ENCODE data around the gene XAF1.
"Not testable (repeated sequence)": the region's sequence is repeated elsewhere in the genome, so short reads cannot be mapped to it uniquely, and the experiment has no call there.

The XAF1 gene

DNA sequence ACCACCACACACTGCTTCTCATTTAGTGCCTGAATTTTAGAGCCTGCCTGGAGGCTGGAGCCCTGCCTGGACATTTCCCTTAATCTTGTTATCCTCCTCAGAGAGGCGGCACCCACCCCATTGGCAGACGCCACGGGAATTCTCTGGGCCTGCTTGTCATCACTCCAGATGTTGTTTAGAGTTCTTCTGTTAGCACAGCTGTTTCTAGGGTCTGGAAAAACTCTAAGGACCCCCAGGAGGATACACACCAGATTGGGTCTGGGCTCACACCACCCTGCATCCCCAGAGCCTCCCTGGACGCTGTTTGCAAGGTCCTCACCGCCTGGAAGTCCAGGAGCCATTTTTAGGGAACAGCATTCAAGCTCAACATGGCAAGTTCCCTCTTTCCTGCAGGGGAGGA is 565 bp upstream of the XAF1 start:
- DNase-seq, result no peak

DNA sequence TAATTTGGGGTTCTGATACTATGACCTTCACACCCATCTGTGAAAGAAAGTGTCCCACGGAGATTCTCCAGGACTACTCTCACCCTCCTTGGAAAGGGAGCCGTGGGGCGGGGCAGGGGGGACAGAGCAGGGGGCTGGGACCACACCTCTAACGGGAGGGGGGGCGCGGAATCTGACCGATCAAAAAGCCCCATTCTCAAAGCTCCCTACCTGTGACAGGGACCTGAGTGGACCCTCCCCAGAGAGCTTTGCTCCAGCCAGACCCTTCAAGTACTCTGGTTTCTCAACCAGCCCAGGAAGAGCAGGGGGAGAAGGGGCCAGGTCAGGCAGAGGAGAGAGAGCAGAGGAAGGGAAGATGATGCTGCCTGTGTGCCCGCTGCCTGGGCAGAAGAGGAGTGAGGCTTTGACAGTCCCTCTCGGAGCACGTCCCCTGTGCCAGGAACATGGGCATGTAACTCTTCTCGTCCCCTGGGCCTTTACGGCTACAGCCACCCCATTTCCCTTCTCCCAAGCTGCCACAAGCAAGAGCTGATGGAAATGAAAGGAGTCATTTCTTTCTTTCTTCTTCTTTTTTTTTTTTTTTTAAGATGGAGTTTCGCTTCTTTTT is 682 bp downstream of the XAF1 start:
- DNase-seq, result no peak

DNA sequence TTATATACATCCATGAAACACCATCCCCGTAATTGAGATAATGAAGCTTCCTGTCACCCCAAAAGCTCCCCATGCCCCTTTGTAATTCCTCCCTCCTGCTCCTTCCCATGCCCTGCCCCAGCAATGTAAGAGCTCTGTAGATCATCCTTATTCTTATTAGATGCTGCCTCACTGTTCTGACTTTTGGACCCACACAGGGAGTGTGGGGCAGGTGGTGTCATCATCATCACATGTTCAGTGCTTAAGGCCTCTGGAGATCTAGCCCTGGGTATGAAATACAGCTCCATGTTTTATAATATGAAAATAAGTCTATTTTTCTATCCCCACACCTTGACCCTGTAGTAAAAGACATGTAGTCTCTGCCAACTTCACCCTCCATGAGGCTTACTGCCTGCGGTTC is 1.9 kb downstream of the XAF1 start:
- no peak for DNase-seq

DNA sequence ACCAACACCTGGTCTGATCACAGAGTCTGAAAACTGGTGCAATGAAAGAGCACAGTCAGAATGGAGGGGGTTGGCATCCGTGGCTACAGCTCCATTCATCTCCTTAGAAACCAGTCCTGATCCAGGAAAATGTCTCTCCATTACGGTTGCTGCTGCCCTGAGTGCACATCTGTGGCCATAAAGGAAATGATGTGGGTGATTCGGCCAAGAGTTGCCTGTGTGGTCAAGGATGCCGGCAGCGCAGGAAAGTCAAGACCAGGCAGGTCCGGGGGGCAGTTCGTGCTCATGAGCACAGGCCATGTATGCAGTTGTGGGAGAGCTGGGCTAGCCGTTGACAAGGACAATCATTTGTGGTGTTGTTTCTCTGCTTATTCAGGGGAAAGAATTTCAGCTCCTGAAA is 5.9 kb downstream of the XAF1 start:
- no peak for DNase-seq

DNA sequence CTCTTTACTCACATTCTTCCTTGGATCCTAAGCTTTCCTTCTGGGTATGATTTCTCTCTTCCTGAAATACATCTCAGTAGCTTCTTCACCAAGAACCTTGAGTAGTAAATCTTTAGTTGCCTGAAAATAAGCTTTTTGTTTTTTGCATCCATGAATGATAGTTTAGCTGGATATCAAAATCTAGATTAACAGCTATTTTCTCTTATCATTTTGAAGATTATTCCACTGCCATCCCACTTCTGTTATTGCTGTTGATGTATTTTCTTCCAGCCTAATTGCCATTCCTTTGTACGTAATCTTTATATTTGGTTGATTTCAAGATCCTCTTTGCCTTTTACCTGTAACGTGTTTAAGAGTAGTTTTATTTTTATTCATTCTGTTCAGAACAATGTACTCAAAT is 12.6 kb downstream of the XAF1 start:
- no peak for DNase-seq

DNA sequence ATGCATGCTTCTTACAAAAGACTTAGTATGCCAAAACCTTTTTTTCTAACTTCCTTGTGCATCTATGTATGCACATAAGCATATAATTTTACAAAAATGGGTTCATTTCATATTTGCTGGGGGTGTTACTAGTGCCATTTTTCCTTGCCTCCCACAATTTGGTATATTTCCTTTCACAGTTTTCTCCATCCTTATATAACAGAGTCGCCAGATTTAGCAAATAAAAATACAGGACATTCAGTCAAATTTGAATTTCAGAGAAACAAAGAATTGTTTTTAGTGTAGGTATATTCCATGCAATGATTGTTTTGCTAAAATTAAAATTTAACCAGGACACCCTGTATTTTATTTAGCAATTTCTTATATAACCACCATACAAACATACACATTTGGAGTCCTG is 16.2 kb downstream of the XAF1 start:
- no peak for DNase-seq

DNA sequence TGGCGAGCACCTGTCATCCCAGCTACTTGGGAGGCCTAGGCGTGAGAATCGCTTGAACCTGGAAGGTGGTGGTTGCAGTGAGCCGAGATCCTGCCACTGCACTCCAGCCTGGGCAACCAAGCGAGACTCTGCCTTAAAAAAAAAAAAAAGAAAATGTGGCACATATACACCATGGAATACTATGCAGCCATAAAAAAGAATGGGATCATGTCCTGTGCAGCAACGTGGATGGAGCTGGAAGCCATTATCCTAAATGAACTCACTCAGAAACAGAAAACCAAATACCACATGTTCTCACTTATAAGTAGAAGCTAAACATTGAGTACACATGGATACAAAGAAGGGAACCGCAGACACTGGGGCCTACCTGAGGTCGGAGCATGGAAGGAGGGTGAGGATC is 19.1 kb downstream of the XAF1 start:
- DNase-seq, result not testable (repeated sequence)

DNA sequence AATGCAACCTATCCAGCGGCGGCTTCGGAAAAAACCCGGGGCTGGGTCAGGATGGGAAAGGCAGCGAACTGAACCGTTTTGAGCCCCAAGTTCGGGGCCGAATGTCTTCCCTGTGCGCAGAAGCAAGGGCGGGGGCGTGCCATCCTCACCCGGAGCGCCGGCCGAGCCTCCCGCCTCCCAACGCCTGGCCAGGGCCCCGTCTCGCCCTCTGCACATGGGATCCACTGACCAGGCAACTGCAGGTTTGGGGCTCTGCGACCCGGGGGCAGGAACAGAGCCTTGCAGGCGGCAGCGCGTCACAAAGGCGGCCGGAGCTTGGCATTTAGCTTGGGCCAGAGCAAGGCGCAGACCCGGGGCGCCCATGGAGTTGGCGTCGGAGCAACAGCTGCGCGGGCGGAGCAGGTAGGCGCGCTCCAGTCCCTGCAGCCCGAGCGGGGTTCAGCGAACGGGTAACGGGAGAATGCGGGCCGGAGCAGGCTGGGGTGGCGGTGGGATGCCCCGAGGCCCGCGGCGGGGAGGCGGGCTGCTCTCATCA is 20.1 kb downstream of the XAF1 start, which contains the start of gene FBXO39:
TSS of gene FBXO39 (plus strand) at position 345 of the 535 bp plus-strand sequence. CDS start 3,654 bp downstream, outside the sequence.
- no peak for DNase-seq

DNA sequence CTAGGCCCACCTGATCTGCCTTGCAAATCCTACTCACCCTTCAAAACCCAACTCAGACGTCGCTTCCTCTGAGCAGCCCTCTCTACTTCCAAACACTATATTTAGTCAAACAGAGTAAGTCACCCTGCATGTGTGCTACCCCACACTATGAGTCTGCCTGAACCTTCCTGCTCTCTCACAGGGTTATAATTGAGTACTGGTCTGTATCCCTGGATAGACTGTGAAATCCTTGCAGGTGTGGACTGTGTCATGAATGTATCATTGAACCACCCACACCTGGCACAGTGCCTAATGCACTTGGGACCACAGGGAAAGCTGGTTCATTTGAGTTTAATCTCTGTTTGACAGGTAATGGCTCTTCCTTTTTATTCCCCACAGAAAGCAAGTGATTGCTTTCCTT is 23.6 kb downstream of the XAF1 start:
- DNase-seq, result no peak

DNA sequence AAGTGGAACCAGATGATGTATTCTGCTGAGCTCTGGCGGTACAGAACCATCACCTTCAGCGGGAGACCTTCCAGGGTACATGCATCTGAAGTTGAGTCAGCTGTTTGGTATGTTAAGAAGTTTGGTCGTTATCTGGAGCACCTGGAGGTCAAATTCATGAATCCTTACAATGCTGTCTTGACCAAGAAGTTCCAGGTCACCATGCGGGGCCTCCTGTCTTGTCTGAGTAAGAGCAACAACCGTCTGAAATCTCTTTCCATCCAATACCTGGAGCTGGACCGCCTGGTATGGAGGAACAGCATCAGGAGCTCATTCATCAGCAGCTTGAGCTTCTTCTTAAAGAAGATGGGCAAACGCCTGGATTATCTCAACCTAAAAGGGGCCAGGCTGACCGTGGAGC is 24.2 kb downstream of the XAF1 start:
- no peak for DNase-seq

DNA sequence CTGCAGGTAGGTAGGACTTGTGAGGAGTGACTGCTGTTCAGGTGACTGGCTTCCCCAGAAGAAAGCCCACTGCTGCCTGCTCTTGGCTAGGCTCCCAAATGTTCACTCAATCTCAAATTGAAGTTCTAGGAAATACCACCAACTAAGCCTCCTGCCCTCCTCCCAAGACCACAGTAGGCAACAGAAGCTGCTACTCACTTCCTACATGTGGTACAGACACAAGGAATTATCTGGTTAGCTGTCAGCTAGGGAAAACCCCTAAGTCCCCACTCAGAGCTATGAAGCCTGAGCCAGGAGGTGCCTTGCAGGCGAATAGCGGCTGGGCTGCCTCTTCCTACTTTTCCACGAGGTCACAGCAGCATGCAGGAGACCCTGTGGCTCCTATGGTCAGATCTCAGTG is 25.0 kb downstream of the XAF1 start:
- DNase-seq, result no peak

DNA sequence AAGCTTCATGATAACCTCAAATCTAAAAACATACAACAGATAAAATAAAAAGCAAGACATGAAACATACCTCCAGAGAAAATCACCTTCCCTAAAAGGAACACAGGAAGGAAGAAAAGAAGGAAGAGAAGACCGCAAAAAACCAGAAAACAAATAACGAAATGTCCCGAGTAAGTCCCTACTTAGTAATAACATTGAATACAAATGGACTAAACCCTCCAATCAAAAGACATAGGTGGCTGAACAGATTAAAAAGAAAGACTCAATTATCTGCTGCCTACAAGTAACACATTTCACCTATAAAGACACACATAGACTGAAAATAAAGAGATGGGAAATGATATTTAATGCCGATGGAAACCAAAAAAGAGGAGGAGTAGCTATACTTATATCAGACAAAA is 26.4 kb downstream of the XAF1 start:
- DNase-seq, result no peak

DNA sequence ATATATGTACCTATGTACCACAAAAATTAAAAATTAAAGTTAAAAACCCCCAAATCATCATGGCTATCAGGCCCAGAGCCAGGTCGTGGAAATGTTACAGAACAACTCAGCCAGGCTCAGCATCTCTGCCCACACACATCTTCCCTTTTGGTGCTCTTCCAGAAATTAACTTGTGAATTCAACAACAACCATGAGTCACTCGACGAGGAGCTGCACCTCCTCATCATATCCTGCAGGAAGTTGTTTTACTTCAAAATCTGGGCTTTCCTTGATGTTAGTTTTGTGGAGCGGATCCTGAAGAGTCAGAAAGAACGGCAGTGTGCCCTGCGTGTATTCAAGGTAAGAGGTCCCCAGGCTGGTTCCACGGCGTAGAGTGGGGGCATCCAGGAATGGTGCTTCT is 30.8 kb downstream of the XAF1 start:
- DNase-seq, result no peak

DNA sequence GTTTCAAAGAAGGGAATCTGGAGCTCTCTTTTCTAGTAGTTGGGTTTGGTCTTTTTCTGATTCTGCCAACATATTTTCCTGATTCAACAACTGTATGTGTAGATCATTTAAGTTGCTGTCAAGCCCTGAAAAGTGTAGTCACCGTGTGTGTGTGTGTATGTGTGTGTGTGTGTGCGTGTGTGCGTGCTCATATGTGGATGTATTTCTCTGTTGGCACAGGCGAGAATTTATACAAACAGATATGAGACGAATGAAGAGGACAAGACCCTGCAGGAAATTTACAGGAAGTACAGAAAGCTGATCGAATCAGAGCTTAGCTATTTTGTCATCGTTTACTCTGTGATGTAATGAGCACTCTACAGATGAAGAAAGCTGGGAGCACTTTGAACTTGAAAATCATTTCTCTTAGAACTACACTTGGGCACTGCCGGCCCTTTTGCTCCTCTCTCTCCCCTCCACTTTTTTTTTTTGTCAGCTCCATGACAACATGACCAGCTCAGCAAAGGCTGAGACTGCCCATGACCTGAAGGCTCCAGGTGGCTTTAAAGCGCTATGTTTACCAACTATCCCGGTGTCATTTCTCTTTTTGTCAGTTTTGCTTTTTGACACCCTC is 31.3 kb downstream of the XAF1 start:
- DNase-seq, result no peak

DNA sequence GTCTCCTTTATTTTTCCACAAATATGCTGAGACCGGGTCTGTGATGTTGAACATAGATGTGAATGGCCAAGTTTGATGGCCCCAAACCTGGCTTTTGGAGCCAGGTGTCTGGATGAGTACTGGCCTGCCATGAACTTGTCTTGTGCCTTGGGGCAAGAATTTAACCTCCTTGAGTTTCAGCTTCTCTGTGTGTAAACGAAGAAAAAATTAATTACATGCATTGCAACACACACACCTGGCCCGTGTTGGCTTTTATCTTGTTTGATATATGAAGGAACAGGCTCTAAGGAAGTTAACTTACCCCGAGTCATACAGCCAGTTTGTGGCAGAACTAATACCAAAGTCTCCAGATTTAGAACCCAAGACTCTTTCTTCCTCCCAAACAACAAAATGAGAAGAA is 33.3 kb downstream of the XAF1 start:
- DNase-seq, result no peak

DNA sequence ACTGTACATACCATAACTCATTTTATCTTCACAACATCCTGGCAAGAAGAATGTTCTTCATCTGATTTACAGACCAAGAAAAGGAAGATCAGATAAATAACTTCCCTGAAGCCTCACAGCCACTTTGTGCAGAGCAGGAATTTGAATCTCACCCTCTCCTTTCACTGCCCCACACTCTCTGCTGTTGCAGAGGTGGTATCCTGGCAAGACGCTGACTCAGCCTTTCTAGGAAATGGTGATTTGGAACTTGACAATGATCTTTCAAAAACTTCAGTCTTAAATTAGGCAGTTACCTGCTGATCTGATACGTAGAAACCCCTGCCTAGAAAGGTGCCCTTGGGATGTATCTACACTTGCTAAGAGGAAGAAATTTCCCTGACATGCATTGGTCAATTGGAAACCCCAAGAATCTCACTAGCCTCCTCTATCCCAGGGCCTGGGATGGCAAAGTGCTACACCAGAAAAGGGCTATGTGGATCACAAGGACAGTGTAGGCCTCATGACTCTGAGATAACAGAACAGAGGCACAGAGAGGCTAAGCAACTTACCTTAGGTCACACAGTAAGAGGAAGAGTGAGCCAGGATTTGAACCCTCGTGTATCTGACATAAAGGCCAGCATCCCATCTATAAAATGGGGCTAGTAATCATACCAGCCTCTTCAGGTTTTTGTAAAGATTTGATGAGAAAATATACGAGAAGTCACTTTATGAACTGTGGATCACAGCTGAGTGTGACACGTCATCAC is 38.1 kb downstream of the XAF1 start:
- no peak for DNase-seq

DNA sequence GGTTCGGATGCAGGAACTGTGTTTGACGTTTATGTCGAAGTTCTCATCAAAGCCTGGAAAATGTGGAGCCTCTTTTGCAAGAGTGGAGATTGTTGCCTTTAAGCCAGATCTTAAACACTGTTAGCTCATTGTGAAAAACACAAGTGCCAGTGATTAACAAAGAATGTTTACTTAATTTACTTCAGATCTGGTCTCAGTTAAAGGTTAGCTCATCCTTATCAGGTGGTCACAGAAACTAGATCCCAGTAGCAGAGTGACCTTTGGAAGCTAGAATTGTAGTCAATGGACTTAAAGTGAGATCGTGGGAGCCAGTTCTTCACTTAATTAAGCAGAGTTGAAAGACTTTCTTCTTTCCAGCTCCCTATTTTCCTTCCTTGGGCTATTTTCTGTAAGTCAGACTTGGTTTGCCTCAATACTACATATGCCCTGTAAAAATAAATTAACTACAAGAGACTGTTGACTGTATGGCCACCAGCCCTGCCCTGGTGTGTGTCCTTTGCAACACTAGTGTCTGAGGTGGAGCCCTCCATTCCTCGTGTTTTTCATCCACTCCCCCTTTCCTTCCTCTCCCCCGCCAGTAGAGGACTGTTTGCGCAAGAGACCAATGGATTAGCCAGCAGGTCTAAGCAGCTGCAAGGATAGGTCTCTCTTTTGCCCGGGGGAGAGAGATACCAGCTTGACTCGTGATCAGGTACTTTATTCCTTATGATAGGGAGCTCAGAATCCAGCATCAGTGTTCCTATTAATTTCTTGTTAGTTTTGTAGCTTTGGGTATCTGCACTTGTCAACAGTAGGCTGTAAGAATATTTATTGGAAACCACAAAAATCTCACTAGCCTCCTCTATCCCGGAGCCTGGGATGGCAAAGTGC is 40.4 kb downstream of the XAF1 start:
- no peak for DNase-seq

DNA sequence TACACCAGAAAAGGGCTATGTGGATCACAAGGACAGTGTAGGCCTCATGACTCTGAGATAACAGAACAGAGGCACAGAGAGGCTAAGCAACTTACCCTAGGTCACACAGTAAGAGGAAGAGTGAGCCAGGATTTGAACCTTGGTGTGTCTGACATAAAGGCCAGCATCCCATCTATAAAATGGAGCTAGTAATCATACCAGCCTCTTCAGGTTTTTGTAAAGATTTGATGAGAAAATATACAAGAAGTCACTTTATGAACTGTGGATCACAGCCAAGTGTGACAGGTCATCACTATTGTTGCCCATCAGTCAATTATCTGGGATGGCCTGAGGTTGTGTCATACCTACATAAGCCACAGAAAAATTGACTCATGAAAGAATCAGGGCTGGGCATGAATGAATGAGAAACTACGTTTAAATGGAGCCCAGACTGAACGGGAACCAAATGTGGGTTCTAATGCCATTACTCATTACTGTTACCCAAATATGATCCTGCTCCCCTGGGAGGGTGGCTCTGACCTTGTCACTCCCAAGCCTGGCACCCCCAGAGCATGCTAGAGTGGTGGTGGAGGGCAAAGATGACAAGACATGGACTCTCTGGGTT is 41.1 kb downstream of the XAF1 start:
- no peak for DNase-seq

DNA sequence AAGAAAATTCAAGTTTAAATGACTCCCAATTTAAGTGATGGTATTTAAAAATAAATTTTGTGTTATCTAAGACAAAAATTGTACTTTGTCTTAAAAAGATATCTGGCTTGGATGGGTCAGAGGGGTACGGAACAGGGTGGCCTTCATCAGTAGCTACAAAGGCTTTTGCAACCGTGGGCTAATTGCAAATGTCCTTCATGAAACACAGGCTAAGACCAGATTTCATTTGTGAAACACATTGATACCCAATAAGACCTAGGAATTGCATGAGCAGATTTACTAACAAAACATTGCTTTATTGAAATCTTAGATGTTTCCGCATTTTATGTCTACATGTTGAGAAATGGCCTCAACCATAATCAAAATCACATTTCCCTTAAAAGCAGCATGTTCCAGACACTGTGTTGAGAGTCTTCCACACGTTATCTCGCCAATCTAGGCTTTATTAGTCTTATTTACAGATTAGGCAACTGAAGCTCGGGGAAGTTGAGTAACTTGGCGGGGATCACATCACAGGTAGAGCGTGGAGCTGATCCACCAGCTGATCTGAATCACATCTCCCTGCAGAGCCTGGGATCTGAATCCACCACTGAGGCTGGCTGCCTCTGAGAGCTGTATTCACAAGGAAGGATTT is 42.0 kb downstream of the XAF1 start:
- no peak for DNase-seq

DNA sequence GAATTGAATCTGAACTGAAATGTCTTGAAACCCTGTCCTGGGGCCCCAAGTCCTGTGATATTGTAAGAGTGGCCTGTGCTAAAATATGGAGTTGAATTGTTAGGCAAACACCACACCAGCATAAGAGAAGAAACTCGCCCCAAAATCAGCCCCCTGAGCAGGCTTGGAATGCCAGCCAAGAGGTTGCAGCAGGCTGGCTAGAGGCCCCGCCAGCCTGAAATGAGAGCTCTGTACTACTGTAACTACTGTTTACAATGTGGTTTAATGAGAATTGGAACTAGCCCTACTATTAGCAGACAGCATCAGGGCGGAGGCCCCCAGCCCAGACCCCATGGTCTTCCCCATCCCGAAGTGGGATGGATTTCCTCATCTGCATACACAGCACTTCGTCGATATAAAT is 43.9 kb downstream of the XAF1 start:
- DNase-seq, result no peak

DNA sequence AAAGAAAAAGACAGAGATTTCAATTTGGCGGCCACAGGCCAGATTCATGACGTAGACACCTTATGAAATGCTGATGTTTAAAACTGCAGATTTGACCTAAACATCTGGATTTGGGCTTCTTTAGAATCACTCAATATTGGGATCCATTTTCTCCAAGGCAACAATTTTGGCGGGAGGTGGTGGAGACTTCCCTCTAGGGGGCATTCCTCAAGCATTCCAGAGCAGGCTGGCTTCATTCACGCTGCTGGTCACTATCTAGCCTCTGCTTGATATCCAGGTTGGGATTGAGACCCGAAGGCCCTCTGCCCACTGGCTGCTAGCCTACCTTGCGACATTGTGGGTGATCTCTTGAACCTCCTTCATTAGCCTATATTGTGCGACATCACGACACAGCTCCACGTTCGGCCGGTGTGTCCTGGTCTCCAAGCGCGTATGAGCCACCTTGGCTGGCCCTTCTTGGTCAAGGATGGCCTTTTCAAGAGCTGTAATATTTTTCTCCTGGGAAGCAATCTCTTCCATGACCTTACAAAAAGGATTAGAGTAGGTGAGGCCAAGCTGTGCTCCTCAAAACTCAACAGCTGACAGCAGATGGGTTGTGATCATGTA is 44.7 kb downstream of the XAF1 start:
- DNase-seq, result no peak

DNA sequence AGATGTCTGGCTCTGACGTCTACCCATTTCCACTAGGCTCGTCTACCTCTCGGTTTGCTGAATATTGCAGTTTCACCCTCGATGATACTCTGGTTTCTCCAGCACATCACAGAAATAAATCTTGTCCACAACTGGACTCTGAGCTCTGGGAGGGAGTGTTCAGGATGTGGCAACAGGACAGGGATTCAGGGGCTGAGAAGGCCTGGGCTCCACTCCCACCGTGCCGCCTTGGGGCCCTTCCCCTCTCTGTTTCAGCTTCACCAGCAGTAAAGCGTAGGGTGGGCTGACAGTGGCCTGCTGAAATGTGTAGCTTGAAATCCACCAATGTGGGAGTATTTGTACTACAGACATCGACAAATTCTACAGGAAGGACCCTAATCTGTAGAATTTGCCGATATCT is 55.7 kb downstream of the XAF1 start:
- no peak for DNase-seq

All from hematopoietic multipotent progenitor cell treated with erythropoietin and hydrocortisone succinate and interleukin-3 and kit ligand, for 8 days (in vitro differentiated cells).